Measurements from ENCODE around the gene PTMS.

Gene PTMS

DNA sequence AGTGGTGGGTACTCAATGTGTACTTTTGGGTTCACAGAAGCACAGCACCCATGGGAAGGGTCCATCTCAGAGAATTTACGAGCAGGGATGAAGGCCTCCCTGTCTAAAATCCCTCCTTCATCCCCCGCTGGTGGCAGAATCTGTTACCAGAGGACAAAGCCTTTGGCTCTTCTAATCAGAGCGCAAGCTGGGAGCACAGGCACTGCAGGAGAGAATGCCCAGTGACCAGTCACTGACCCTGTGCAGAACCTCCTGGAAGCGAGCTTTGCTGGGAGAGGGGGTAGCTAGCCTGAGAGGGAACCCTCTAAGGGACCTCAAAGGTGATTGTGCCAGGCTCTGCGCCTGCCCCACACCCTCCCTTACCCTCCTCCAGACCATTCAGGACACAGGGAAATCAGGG, 54.0 kb downstream of the PTMS start:
- Histone ChIP-seq H3K36me3 (ENCODE audit: low read depth) (no peaks in the 10 kb centered on the region), H3K4me3 (ENCODE audit: severe bottlenecking) (no peak overlapping the region), H3K27me3 (ENCODE audit: insufficient read depth, poor library complexity, severe bottlenecking) (peaks cover 20% of the 10 kb centered on the region), H3K4me1 (ENCODE audit: insufficient read depth, poor library complexity, severe bottlenecking) (no peaks in the 10 kb centered on the region), H3K27ac (ENCODE audit: poor library complexity, severe bottlenecking) (no peak overlapping the region), H3K9me3 (ENCODE audit: severe bottlenecking) (no peaks in the 10 kb centered on the region)
- TF ChIP-seq, protein P1, sequence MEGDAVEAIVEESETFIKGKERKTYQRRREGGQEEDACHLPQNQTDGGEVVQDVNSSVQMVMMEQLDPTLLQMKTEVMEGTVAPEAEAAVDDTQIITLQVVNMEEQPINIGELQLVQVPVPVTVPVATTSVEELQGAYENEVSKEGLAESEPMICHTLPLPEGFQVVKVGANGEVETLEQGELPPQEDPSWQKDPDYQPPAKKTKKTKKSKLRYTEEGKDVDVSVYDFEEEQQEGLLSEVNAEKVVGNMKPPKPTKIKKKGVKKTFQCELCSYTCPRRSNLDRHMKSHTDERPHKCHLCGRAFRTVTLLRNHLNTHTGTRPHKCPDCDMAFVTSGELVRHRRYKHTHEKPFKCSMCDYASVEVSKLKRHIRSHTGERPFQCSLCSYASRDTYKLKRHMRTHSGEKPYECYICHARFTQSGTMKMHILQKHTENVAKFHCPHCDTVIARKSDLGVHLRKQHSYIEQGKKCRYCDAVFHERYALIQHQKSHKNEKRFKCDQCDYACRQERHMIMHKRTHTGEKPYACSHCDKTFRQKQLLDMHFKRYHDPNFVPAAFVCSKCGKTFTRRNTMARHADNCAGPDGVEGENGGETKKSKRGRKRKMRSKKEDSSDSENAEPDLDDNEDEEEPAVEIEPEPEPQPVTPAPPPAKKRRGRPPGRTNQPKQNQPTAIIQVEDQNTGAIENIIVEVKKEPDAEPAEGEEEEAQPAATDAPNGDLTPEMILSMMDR (IDR thresholded peaks at IDR 0.05; ENCODE audit: poor library complexity, severe bottlenecking), result no peak
- no peak for DNase-seq (ENCODE audit: low spot score)
- ATAC-seq (ENCODE audit: low read depth), result no peak
